Right renal cortex interstitium (tissue), 3 donors: ENCODE data around the gene NFIA. TPM values are rescaled to one million over a fixed set of nuclear protein-coding genes. Genes with fewer than 3 reads are reported as not detected.
"Not testable (repeated sequence)": the region's sequence is repeated elsewhere in the genome, so short reads cannot be mapped to it uniquely, and the experiment has no call there.

Experiments used
- DNase-seq, 3 donors: peaks; one replicate each; pipeline ENCODE4 v3.0.0-alpha.2; 2013; ENCODE audit warnings: low read depth in 3 of 3, low spot score in 2 of 3
- polyA plus RNA-seq, 3 donors: library from polyadenylated mRNA; unstranded; fragments of 120-200 nt; gene quantifications; one replicate each; pipeline ENCODE4 v1.2.1, GENCODE V29; 2013; ENCODE audit not compliant: insufficient read length in 3 of 3

Gene NFIA
- polyA plus RNA-seq, 3 donors = 15.8 to 17.3 (median 16.3) TPM

DNA sequence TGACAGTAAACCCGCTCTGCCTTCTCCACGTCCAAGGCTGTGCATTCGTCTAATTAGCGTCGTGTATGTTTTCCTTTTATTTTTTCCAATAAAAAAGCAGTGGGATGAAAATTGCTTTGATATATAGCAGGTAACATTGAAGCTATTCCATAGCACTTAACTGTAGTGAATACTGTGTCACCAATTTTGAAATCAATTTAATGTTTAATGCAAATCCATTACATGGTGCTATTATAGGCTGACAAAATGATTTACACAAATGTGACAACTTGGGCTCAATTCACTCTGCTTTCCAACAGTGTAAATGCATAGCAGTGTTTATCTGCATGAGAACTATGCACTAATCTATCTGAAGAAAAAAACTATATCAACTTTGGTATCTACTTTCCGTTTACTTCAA lies 377.8 kb downstream of the NFIA start:
- no peak for DNase-seq

DNA sequence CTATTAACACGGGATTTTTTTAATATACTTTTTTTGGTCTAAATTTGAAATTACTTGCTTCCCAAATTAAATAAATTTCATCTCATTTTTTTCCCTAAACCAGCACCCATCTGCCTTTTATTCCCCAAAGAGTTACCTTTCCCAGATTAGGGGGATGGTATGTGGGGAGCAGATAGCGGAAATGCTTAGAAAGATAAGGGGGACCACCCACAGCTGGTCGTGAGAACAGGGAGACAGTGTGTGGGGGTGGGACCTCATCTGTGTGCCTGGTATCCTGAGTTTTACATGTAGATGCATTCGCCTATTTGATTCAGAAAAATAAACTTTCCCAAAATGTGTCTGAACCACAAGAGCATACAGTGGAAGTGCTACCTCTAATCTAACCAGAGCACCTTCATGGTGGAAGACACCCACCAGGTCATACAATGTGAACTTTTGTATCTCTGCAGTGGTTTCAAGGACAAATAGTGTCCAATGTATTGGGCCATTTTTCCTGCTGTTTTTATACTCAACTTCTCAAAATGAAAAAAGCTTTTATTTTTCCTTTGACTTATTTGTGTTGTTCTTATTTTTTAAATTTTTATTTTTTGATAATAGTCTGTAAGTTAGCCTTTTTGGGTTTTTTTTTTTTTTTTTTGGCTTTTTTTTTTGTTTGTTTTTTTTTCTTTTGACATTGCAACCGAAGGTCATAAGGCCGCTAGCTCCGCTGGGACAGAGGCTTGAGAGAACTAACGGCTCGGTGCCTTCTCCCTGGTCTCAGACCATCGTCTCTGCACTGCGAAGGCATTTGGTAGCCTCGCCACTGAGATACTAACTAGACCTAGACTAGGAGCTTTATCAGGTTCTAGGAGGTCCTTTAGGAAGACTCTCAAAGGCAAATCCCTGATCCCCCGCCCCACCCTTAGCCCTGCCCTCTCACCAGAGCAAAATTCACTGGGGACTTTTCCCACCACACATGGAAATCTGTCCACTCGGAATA lies 379.3 kb downstream of the NFIA start:
- no peak for DNase-seq

DNA sequence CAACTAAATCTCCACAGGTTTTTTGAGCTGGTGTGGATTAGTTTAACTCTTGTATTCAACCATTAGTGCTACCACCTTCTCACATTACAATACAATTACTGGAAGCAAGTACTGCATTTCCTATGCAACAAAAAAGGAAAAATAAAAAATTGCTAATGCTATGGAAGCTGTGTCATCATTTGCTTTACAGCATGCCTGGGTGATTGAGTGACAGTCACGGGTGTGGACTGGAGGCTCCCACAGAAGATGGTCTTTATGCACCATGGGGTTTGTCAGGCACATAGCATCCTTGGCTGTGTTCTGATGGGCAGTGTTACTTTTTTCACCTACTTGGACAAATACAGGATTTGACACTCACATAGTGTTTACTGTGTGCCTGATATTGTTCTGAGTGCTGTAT lies 380.3 kb downstream of the NFIA start:
- DNase-seq = no peak

DNA sequence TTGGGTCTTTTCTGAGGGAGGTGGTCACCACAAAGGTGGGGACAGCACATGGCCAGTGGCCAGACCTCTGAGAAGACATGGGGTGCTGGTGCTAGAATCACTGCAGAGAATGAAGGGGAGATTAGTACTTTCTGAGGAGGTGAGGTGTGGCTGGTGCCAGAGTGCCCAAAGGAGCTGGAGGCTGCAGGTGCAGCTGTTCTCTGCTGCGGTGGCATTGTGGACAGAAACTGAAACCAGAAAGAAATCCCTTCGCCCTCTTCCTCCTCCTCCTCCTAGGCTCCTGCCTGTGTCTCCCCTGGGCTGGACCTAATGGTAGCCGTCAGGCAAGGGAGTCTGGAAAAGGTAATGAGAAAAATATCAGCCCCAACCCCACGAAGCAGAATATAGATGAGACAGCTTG lies 380.9 kb downstream of the NFIA start:
- DNase-seq = no peak

DNA sequence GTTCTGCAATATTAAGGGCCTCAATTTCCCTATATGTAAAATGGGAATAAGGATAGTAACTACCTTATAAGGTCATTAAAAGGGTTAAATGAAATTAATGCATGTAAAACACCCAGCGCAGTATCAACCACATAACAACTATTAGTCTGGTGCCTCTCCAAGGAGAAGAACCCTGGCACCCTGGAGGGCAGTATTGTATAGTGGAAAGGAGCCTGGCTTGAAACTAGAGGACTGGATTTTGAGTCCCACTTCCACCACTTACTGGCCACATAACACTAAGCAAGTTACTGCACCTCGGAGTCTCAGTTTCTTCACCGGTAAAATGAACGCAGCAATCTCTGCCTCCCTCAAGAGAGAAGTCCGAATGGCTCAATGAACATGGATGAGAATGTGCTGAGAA lies 385.5 kb downstream of the NFIA start:
- not testable (repeated sequence) for DNase-seq

DNA sequence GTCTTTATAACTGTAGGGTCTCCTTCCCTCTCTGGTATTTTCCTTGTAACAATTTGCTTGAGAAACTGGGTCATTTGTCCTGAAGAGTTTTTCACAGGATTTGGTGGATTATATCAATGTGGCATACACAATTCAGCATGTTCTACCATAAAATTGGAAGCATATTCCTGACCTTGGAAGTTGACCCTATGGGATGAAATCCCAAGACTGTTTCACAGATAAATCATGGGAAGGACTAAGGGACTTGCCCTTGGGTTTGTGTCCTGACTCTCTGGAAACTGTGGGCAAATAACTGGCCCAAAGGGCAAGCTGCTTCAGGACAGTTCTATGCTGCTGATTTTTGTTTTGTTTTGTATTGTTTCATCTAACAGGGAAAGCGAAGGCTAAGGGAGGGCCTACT lies 387.0 kb downstream of the NFIA start:
- no peak for DNase-seq

DNA sequence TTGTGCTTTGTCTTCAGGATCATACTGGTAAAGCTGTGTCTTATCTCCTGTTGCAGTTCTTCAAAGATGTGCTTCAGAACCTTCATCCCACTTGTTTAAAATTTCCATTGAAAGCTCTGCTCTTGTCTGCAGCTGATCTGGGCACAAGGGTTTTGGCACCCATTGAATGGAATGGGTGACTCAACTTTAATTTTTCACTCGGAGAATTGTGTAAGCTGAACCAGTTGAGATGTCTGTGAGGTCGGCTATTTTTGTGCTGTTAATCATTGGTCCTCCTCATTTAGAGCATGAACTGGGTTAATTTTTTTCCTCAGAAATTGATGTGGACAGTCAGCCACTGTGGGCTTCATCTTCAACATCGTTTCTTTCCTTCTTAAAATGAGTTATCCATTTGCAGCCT lies 390.5 kb downstream of the NFIA start:
- no peak for DNase-seq

DNA sequence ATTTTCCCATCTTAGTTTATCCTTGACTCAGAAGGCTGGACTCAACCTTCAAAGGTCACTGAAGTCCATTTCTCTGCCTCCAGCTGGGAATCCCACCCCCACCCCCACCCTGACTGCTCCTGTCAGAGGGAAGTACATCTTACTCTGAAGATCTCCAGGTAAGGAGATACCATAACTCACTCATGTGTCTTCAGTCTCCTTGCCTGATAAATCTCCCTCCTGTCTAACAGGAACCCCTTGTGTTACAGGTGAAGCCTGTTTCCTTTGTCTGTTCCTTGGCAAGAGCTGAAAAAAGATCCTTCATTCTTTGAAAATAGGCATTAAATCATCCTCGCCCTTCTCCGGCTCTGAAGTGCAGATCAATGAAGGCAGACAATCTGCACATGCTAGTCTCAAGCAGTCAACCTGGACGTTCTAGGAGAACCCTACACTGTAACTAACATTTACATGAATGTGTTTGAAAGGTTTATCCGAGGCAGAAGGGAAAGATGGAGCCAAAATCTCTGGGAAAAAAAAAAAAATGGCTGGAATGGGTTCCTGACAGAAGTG lies 392.0 kb downstream of the NFIA start:
- no peak for DNase-seq

DNA sequence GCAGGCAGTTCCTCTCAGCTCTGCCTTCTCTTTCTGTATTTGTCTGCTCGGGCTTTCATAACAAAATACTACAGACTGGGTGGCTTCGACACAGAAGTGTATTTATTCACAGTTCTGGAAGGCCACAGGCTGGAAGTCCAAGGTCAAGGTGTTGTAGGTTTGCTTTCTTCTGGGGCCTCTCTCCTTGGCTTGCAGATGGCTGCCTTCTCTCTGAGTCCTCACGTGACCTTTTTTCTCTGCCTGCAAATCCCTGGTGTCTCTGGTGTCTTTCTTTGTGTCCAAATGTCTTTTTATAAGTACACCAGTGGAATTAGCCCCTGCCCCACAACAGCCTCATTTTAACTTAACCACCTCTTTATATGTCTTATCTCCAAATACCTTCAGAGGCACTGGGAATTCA lies 392.6 kb downstream of the NFIA start:
- DNase-seq = no peak

DNA sequence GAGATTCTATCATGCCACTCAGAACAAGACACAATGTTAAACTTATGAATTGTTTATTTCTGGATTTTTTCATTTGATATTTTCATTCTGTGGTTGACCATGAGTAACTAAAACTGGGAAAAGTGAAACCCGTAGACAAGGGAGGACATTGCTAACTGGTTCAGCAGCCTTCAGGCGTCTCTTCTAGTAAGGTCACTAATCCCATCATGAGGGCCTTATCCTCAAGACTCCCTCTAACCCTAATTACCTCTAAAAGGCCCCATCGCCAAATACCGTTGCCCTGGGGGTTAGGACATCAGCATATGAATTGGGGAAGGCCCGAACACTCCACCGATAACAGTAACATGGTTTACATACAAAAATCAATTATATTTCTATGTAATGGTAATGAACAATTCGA lies 394.9 kb downstream of the NFIA start:
- DNase-seq = no peak

DNA sequence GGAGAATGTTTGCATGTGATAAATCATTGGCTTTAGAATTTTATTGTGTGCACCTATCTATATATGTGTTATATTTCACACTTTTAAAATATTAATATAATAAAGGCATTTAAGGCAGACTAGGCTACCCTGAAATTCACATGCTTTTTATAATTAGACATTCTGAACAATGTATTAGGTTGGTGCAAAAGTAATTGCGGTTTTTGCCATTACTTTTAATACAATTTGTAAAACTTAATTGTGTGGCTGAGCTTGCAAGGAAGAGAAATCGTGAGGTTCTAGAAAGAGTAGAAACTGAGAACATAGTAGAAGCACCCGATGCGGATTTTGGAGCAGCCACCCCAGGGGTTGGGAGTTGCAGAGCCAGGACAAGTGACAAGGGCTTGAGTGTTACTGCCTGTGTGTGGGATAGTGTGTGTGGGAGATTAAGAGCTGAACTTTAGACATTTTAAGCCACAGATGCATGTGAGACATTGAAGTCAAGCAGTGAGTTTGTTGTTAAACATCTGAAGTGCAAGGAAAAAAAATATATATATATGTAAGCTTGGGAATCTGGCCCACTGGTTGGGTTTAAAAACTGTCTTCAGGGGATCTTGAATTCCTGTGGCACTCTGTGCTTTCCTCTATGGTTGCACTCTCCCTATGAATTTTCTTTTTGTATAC lies 398.0 kb downstream of the NFIA start:
- DNase-seq = no peak

DNA sequence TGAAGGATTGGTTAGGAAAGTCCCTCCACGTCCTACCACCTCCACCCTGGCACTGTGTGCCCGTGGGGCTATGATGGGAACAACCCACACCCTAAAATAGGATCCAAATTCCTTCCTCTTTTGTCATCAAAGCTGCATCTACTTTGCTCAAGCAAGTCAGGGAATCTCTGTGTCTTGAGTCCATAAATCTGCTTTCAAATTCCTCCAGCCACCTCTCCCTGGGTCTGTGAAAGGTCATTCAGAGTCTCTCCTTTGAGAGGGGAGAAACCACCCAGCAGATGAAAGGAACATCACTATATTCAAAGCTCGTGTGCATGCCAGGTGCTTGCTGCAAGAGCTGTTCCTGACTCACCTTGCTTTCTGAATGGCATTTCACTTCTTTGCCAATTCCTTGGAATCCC lies 399.0 kb downstream of the NFIA start:
- no peak for DNase-seq

DNA sequence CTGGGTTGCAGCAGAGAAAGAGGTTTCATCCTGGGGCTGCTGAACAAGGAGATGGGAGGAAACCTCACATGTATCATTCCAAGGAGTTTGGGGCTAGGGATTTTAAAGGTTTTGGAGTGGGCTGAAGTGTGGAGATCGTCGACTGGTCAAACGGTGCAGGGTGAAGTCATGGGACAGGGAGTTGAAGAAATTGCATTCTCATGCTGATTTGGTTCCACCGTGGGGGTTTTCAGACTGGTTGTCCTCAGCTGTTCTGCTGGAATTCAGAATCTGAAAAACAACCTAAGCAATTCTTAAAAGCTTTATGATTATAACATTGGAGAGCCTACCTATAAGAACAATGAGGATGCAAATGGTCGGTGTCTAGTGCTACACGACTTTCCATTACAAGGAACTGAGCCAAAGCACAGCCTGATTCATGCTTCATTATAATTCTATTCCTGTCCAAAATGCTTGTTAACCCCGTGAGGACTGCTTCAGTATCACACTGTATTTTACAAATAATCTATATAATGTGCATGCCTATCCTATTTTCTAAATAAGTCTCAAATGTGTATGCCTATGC lies 399.9 kb downstream of the NFIA start:
- no peak for DNase-seq

DNA sequence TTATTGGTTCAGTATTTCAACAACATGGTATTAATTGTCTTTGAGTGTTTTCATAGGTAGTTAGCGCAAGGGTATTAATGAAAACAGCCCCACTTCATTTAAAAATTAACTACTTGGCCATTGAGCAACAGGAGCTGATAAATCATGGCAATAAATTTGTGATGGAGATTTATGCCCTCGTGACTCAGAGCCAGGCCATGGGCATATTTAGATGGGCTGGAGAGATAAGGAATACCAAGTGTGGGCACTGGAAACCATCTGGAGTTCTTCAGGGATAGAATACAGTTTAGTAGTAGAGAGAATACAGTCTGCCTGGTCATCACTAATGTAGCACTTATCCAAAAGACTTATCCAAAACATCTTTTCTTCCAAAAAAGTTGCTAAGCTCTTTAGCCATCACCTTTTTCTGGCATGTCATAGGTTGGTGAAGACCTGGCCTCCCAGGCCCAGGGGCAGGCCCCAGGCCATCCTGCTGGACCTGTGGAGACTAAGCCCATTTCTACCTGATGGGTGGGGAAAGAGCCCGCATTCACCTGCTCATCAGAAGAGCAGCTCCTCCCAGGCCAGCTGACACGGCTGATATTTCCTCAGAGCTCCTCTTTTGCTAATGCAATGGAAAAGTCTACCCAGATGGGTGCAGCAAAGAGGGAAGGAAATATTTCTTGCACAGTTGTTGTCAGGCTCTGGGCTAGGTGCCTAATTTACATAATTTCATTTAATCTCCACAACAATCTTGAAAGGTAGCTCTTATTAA lies 404.6 kb downstream of the NFIA start:
- no peak for DNase-seq

DNA sequence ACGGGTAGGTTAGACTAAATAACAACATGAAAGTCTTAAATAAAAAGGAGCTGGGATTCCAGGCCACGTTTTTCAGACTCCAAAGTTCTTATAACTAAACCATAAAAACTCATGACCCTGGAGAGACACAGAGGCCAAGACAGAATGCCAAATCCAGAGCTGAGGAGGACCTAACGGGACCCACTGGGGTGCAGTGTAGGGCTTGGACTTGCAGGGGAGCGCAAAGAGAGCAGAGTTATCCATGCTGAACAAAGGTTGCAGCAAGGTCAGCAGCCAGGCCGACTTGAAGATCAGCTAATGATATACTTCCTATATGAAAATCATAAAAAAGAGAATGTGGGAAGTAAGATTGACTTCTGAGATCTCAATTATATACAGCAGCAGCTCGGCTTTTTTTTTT lies 405.4 kb downstream of the NFIA start:
- no peak for DNase-seq

DNA sequence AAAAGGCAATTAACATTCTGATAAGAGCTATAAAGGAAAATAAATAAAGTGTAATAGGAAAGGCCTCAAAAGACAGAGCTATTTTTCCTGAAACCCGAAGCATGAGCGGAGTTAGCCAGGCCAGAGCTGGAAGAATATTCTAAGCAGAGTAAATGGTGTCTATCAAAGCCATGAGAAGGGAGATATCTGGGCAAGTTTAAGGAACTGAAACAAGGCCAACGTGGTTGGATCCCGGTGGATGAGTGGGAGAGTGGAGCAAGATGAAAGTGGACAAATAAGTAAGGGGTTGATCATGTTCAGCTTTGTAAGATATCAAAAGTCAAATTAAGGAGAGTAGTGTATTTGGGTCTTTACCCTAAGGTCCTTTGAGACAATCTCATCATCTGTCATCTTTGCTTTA lies 408.6 kb downstream of the NFIA start:
- no peak for DNase-seq

DNA sequence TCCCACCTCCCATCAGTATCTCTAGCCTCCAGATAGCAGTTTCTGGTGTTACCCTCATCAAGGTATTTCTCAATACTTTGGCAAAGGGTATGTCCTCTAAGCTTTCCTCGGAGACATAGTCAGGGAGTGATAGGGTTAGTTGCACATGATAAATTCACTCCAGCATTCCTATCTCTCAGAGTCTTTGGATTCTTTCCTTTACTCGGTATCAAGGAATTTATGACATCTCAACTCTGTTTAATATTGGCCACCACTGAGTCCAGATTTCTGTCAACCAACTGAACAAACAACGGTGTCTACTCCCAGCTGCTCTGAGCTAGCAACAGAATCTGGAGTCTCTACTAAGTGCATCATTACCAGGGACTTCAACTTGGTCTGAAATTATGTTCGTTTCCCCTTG lies 409.1 kb downstream of the NFIA start:
- DNase-seq = no peak

DNA sequence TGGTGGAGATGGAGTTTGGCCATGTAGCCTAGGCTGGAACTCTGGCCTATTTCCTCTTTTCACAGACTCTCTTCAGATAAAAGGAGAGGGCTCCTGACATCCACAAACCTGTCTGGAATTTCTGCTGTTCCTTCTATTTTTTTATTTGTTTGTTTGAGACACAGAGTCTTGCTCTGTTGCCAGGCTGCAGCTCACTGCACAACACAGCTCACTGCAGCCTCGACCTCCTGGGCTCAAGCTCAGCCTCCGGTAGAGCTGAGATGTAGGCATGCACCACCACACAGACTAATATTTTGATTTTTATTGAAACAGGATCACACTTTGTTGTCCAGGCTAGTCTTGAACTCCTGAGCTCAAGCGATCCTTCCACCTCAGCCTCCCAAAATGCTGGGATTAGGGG lies 411.6 kb downstream of the NFIA start:
- no peak for DNase-seq

DNA sequence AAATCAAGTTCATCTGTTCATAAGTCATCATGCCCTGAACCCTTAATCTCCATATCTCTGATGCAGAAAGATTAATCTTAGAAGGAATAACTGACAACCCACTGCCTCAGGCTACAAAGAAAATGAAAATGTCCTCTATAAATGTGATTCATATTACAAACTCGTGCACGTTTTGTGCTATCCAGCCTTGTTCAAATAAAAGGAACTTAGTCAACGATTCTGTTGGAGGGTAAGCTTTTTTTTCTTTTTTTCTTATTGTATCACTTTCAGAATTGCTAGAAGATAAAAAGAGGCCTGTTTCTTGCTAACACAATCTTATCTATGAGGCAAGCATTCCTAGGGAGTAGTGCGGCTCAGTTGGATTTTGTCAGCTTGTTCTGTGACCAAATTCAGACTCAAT lies 414.1 kb downstream of the NFIA start:
- no peak for DNase-seq

DNA sequence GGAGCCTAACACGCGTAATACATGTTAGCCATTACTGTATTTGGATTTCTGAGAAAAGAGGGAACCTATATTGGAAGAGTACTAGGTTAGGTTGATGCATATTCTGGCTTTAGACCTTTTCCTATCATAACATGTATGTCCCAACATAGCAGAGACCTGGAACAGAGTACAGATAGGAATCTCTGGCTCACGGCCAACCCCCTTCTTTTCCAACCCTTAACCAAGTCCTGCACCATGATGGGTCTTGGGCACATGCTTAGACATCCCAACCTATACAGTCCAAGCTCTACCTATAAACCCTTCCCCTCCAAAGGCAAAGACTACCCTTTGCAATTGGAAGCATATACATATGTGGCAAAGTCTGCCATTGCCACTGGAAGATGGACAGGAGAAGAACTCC lies 414.7 kb downstream of the NFIA start:
- DNase-seq = no peak

DNA sequence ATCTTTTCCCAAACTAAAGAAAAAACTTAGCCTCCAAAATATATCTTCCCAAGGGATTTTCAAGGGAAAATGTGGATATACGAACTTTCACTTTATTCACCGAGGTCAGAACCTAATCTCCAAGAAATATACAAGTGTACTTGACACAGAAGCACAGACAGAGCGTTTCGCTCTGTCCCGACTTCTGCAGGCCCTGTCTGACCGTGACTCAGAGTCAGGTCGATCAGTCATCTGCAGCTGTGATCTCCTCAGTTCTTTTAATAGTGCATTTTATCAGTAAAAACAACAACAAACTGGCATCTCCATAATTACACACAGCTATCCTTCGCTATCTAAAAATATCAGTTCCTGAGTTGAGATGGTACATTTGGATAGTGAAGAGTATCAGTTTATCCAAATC lies 416.0 kb downstream of the NFIA start:
- no peak for DNase-seq
